Hepatocyte (in vitro differentiated cells): ENCODE results near the gene PGC. TPM values are rescaled to one million over a fixed set of nuclear protein-coding genes. Genes with fewer than 3 reads are reported as not detected.

Experiments used
- DNase-seq: peaks from one replicate; pipeline ENCODE4 v3.0.0-alpha.2; 2016; ENCODE audit warnings: low spot score
- H2AFZ ChIP-seq: fragments of 200-600 bp; sonication (generic); 2 replicates; pipeline ENCODE4 v1.6.0; 2016; ENCODE audit warnings: antibody characterized with exemption, mild to moderate bottlenecking
- H3K27ac ChIP-seq: fragments of 200-600 bp; sonication (generic); 2 replicates; pipeline ENCODE4 v1.5.1; 2016; ENCODE audit warnings: mild to moderate bottlenecking
- H3K27me3 ChIP-seq: fragments of 200-600 bp; sonication (generic); 2 replicates; pipeline ENCODE4 v1.6.1; 2016
- H3K36me3 ChIP-seq: fragments of 200-600 bp; sonication (generic); replicated peaks from 2 replicates; pipeline ENCODE4 v1.5.1; 2016; ENCODE audit warnings: low read depth; ENCODE audit not compliant: insufficient read depth
- H3K4me1 ChIP-seq: fragments of 200-600 bp; sonication (generic); 2 replicates; pipeline ENCODE4 v1.5.1; 2016; ENCODE audit warnings: mild to moderate bottlenecking, moderate library complexity; ENCODE audit not compliant: insufficient read depth
- H3K4me2 ChIP-seq: fragments of 200-600 bp; sonication (generic); 2 replicates; pipeline ENCODE4 v1.6.0; 2016
- H3K4me3 ChIP-seq: fragments of 200-600 bp; sonication (generic); 2 replicates; pipeline ENCODE4 v1.5.1; 2016; ENCODE audit warnings: mild to moderate bottlenecking
- H3K79me2 ChIP-seq: fragments of 200-600 bp; sonication (generic); 2 replicates; pipeline ENCODE4 v1.6.0; 2017; ENCODE audit warnings: mild to moderate bottlenecking
- H3K9me2 ChIP-seq: fragments of 200-600 bp; sonication (generic); replicated peaks from 2 replicates; pipeline ENCODE4 v1.6.0; 2017; ENCODE audit warnings: mild to moderate bottlenecking; ENCODE audit not compliant: insufficient read depth
- H3K9me3 ChIP-seq: fragments of 200-600 bp; sonication (generic); 2 replicates; pipeline ENCODE4 v1.5.1; 2016; ENCODE audit warnings: low read depth, mild to moderate bottlenecking
- H4K20me1 ChIP-seq: fragments of 200-600 bp; sonication (generic); 2 replicates; pipeline ENCODE4 v1.6.0; 2016; ENCODE audit warnings: mild to moderate bottlenecking; ENCODE audit not compliant: insufficient read depth, poor library complexity, severe bottlenecking
- CTCF ChIP-seq: fragments of 200-600 bp; sonication (generic); IDR thresholded peaks from 2 replicates; pipeline ENCODE4 v1.5.1; 2016; ENCODE audit warnings: antibody characterized with exemption, mild to moderate bottlenecking; ENCODE audit not compliant: poor library complexity
- EZH2 ChIP-seq: fragments of 200-600 bp; sonication (generic); IDR thresholded peaks from 2 replicates; pipeline ENCODE4 v1.6.1; 2016; ENCODE audit warnings: antibody characterized with exemption, mild to moderate bottlenecking, borderline replicate concordance
- EZH2phosphoT487 ChIP-seq: fragments of 200-600 bp; sonication (generic); IDR thresholded peaks from one replicate; pipeline ENCODE4 v1.6.1; 2018; ENCODE audit warnings: antibody characterized with exemption, mild to moderate bottlenecking, low read depth, moderate library complexity; ENCODE audit not compliant: unreplicated experiment, severe bottlenecking
- WGBS: methylation state at CpG from one replicate; pipeline ENCODE4 v1.1.6; 2016; ENCODE audit warnings: low lambda C conversion rate; ENCODE audit errors: missing lambda C conversion rate; 5-methylcytosine and 5-hydroxymethylcytosine counted together
- polyA plus RNA-seq: library from polyadenylated mRNA; unstranded; fragments of >200 nt; fragmentation: Nextera tagmentation; extraction: Ambion mirVana; gene quantifications from 2 replicates; pipeline ENCODE4 v1.2.1, GENCODE V29; 2016
- total RNA-seq: library from RNA; depleted of rRNA; stranded (reverse); fragments of >200 nt; gene quantifications from 2 replicates; pipeline ENCODE4 v1.2.3, GENCODE V29; 2014

PGC gene
- total and polyA plus RNA-seq, 2 experiments from 2014 or later = 109 to 114 TPM

GRCh38 chr6:41734666-41735426 is 12.4 kb downstream of the PGC start:
- peak overlapping the region; percentile 86 for H2AFZ ChIP-seq
- DNase-seq = peak; percentile 89

GRCh38 chr6:41733707-41734665 is 13.2 kb downstream of the PGC start:
- H3K27ac ChIP-seq = peak overlapping the region; percentile 97
- H3K36me3 ChIP-seq = no peaks in the 10 kb centered on the region
- peaks cover 21% of the 10 kb centered on the region for H3K4me1 ChIP-seq
- H3K27me3 ChIP-seq = no peaks in the 10 kb centered on the region
- no peaks in the 10 kb centered on the region for H4K20me1 ChIP-seq
- H3K4me2 ChIP-seq = peak overlapping the region; percentile 95
- no peaks in the 10 kb centered on the region for H3K9me3 ChIP-seq
- no peaks in the 10 kb centered on the region for H3K9me2 ChIP-seq
- peak overlapping the region; percentile 99 for H3K4me3 ChIP-seq
- H2AFZ ChIP-seq = peak overlapping the region; percentile 86
- 2% methylated on average over 18 of the region's 73 CpGs for WGBS
- DNase-seq = peak; percentile 93
- peaks cover 36% of the 10 kb centered on the region for H3K79me2 ChIP-seq
- no peak for TF ChIP-seq EZH2
- TF ChIP-seq CTCF = no peak
- no peak for TF ChIP-seq EZH2phosphoT487

More at GRCh38 chr6:41734666-41735426, 12.4 kb downstream of the PGC start:
- peak overlapping the region; percentile 99 for H3K4me3 ChIP-seq
- H4K20me1 ChIP-seq = no peaks in the 10 kb centered on the region
- no peak for TF ChIP-seq EZH2phosphoT487
- TF ChIP-seq CTCF = no peak
- no peak for TF ChIP-seq EZH2
- no CpG with 5 or more reads among the region's 76 CpGs for WGBS
- no peaks in the 10 kb centered on the region for H3K36me3 ChIP-seq
- H3K4me1 ChIP-seq = peaks cover 23% of the 10 kb centered on the region
- H3K9me3 ChIP-seq = no peaks in the 10 kb centered on the region
- H3K27ac ChIP-seq = peak overlapping the region; percentile 97
- no peaks in the 10 kb centered on the region for H3K27me3 ChIP-seq
- H3K9me2 ChIP-seq = no peaks in the 10 kb centered on the region
- peaks cover 27% of the 10 kb centered on the region for H3K79me2 ChIP-seq
- peak overlapping the region; percentile 95 for H3K4me2 ChIP-seq

GRCh38 chr6:41733360-41733706 is 13.9 kb downstream of the PGC start:
- no peaks in the 10 kb centered on the region for H3K36me3 ChIP-seq
- no peaks in the 10 kb centered on the region for H3K9me2 ChIP-seq
- H3K4me3 ChIP-seq = peak overlapping the region; percentile 42
- no peaks in the 10 kb centered on the region for H3K27me3 ChIP-seq
- no peaks in the 10 kb centered on the region for H4K20me1 ChIP-seq
- DNase-seq = no peak
- peaks cover 24% of the 10 kb centered on the region for H3K4me1 ChIP-seq
- H3K27ac ChIP-seq = peak overlapping the region; percentile 97
- H2AFZ ChIP-seq = no peak overlapping the region
- H3K4me2 ChIP-seq = peak overlapping the region; percentile 95
- H3K9me3 ChIP-seq = no peaks in the 10 kb centered on the region
- TF ChIP-seq EZH2phosphoT487 (no peak), EZH2 (no peak), CTCF (no peak)
- peaks cover 37% of the 10 kb centered on the region for H3K79me2 ChIP-seq
- 26% methylated on average over 11 of the region's 11 CpGs for WGBS
